WERI-Rb-1 (cell line): ENCODE measurements around the gene AIRE.

Source experiments
- DNase-seq: peaks from one replicate; pipeline ENCODE4 v3.0.0-alpha.2; 2020
- H3K27ac ChIP-seq: fragments of 250-450 bp; sonication (Bioruptor Pico); 2 replicates; pipeline ENCODE4 v1.5.1; 2020; ENCODE audit warnings: mild to moderate bottlenecking, moderate library complexity
- H3K27me3 ChIP-seq: fragments of 250-450 bp; sonication (Bioruptor Pico); 2 replicates; pipeline ENCODE4 v1.5.1; 2021; ENCODE audit warnings: mild to moderate bottlenecking, low read depth, moderate library complexity; ENCODE audit not compliant: insufficient read depth, severe bottlenecking
- H3K36me3 ChIP-seq: fragments of 250-450 bp; sonication (Bioruptor Pico); 2 replicates; pipeline ENCODE4 v1.5.1; 2020; ENCODE audit warnings: mild to moderate bottlenecking, moderate library complexity
- H3K4me3 ChIP-seq: 2 replicates; pipeline ENCODE4 v1.5.1; 2011; ENCODE audit warnings: low read depth, mild to moderate bottlenecking, control low read depth, low read length
- H3K9me3 ChIP-seq: fragments of 250-450 bp; sonication (Bioruptor Pico); 2 replicates; pipeline ENCODE4 v1.5.1; 2021; ENCODE audit warnings: mild to moderate bottlenecking, moderate library complexity; ENCODE audit not compliant: severe bottlenecking
- CTCF ChIP-seq: IDR thresholded peaks from 2 replicates; pipeline ENCODE4 v1.5.1; 2011; ENCODE audit warnings: low read depth, mild to moderate bottlenecking, control low read depth, inconsistent platforms, low read length

Gene AIRE

GRCh38 chr21:44329971-44330681, 44.5 kb downstream of the AIRE start:
- Histone ChIP-seq H3K27me3 (no peaks in the 10 kb centered on the region), H3K9me3 (no peaks in the 10 kb centered on the region), H3K4me3 (no peak overlapping the region), H3K36me3 (peaks cover 33% of the 10 kb centered on the region), H3K27ac (no peak overlapping the region; the same call in none of the 2 replicates)
- DNase-seq, result no peak
- no peak for TF ChIP-seq CTCF

- Histone ChIP-seq H3K36me3 (peaks cover 27% of the 10 kb centered on the region), H3K27ac (no peak overlapping the region; the same call in 1 of the 2 replicates), H3K27me3 (no peaks in the 10 kb centered on the region), H3K4me3 (no peak overlapping the region), H3K9me3 (no peaks in the 10 kb centered on the region)
- no peak for TF ChIP-seq CTCF
- no peak for DNase-seq
Measured at GRCh38 chr21:44330698-44331097, 45.0 kb downstream of the AIRE start.

- Histone ChIP-seq H3K9me3 (no peaks in the 10 kb centered on the region), H3K36me3 (peaks cover 24% of the 10 kb centered on the region), H3K27ac (no peak overlapping the region), H3K4me3 (no peak overlapping the region), H3K27me3 (no peaks in the 10 kb centered on the region)
- no peak for TF ChIP-seq CTCF
- no peak for DNase-seq
Measured at GRCh38 chr21:44331209-44331608, 45.5 kb downstream of the AIRE start.

GRCh38 chr21:44331650-44332307, 46.1 kb downstream of the AIRE start:
- Histone ChIP-seq H3K9me3 (no peaks in the 10 kb centered on the region), H3K27me3 (no peaks in the 10 kb centered on the region), H3K36me3 (peaks cover 22% of the 10 kb centered on the region), H3K4me3 (no peak overlapping the region), H3K27ac (no peak overlapping the region)
- DNase-seq, result peak; percentile 67
- TF ChIP-seq CTCF, result 0 out of 2 replicates have a peak, but pooled peaks have one; percentile 6

GRCh38 chr21:44332383-44332782, 46.7 kb downstream of the AIRE start:
- TF ChIP-seq CTCF, result no peak
- H3K4me3 ChIP-seq, result no peak overlapping the region
- no peak overlapping the region for H3K27ac ChIP-seq
- no peak for DNase-seq
- H3K27me3 ChIP-seq, result no peaks in the 10 kb centered on the region
- H3K9me3 ChIP-seq, result no peaks in the 10 kb centered on the region
- H3K36me3 ChIP-seq, result peaks cover 19% of the 10 kb centered on the region
